HepG2 (cell line): Measurements from ENCODE around the gene ARL14EPL. TPM values are rescaled to one million over a fixed set of nuclear protein-coding genes. Genes with fewer than 3 reads are reported as not detected.

Experiments used
- ATAC-seq: fragments of 200-7000 bp; cut with Tn5 transposase; 3 replicates; pipeline ENCODE4 v1.9.1; 2020; ENCODE audit warnings: mild to moderate bottlenecking, moderate library complexity
- BruUV-seq: library from RNA; stranded (reverse); fragments of 400-500 nt; replicated peaks from 2 replicates; lab custom pipeline; 2021; lab: Mats Ljungman, UMichigan
- CTCF ChIA-PET: fragments of 300-600 bp; formaldehyde crosslinking; extraction: SDS; loops from one replicate; lab custom pipeline; 2021; ENCODE audit warnings: low total read pairs, inconsistent platforms, low intra/inter-chr PET ratio; lab: Yijun Ruan, JAX
- POLR2A ChIA-PET: fragments of 350-600 bp; sonication (Branson Sonifier 250); formaldehyde crosslinking; loops from one replicate; lab custom pipeline; 2020; ENCODE audit warnings: antibody characterized with exemption, inconsistent platforms; lab: Yijun Ruan, JAX
- DNase-seq: peaks from one replicate; pipeline ENCODE4 v3.0.0-alpha.2; 2015; ENCODE audit warnings: low spot score
- FAIRE-seq: peaks from 3 replicates; lab custom pipeline; 2011; peaks lifted over from hg19 to GRCh38; lab: Jason Lieb, UNC
- H2AFZ ChIP-seq: one replicate; pipeline ENCODE4 v1.6.1; 2011; ENCODE audit warnings: low read length, inconsistent platforms
- H3K27ac ChIP-seq: fragments of 300-600 bp; 3 replicates; pipeline ENCODE4 v1.8.0; 2011; ENCODE audit warnings: mixed run types, mild to moderate bottlenecking, mixed read lengths, low read length, inconsistent platforms; ENCODE audit not compliant: insufficient read depth; ENCODE audit errors: extremely low read length
- H3K27me3 ChIP-seq, 2 experiments: fragments of 200-600 bp in 1 of 2; 2 replicates in 1 of 2; 3 replicates in 1 of 2; pipeline versions ENCODE4 v1.6.0 to v1.8.0; 2011; ENCODE audit warnings: low read length in 2 of 2, mild to moderate bottlenecking in 2 of 2, moderate library complexity in 2 of 2, inconsistent platforms in 1 of 2; ENCODE audit not compliant: insufficient read depth in 2 of 2, control insufficient read depth in 1 of 2
- H3K36me3 ChIP-seq, 2 experiments: fragments of 200-600 bp in 1 of 2; replicated peaks in 1 of 2; 2 replicates in 1 of 2; 3 replicates in 1 of 2; pipeline versions ENCODE4 v1.5.1 to v1.8.0; 2011; ENCODE audit warnings: low read length in 2 of 2, inconsistent platforms in 1 of 2; ENCODE audit not compliant: insufficient read depth in 2 of 2, control insufficient read depth in 1 of 2
- H3K4me1 ChIP-seq: 2 replicates; pipeline ENCODE4 v1.5.1; 2012; ENCODE audit warnings: low read length, inconsistent platforms; ENCODE audit not compliant: insufficient read depth
- H3K4me2 ChIP-seq: 2 replicates; pipeline ENCODE4 v1.6.0; 2011; ENCODE audit warnings: low read depth, low read length, inconsistent platforms
- H3K4me3 ChIP-seq, 3 experiments: fragments of 200-600 bp in 1 of 3; sonication (generic), shearing (Covaris generic) in 1 of 3; replicated peaks in 1 of 3; 2 replicates each; pipeline ENCODE4 v1.5.1; 2011 to 2016; ENCODE audit warnings: low read length in 3 of 3, inconsistent platforms in 2 of 3, low read depth in 2 of 3, mild to moderate bottlenecking in 2 of 3, control low read depth in 1 of 3, mixed read lengths in 1 of 3; ENCODE audit not compliant: insufficient read depth in 1 of 3
- H3K79me2 ChIP-seq: one replicate; pipeline ENCODE4 v1.6.1; 2011; ENCODE audit warnings: low read length, inconsistent platforms; ENCODE audit not compliant: insufficient read depth
- H3K9ac ChIP-seq: 2 replicates; pipeline ENCODE4 v1.6.0; 2011; ENCODE audit warnings: mild to moderate bottlenecking, low read depth, low read length, inconsistent platforms; ENCODE audit not compliant: insufficient read depth
- H3K9me3 ChIP-seq: 2 replicates; pipeline ENCODE4 v1.5.1; 2012; ENCODE audit warnings: mild to moderate bottlenecking, low read length
- H4K20me1 ChIP-seq: 2 replicates; pipeline ENCODE4 v1.6.0; 2011; ENCODE audit warnings: inconsistent platforms, mild to moderate bottlenecking, low read length, moderate library complexity; ENCODE audit not compliant: insufficient read depth
- ATAD3A ChIP-seq: sonication (generic); formaldehyde crosslinking; IDR thresholded peaks from 2 replicates; pipeline ENCODE4 v1.4.0; 2020; ENCODE audit warnings: missing genetic modification reagents
- EEA1 ChIP-seq: sonication (generic); formaldehyde crosslinking; IDR thresholded peaks from 2 replicates; pipeline ENCODE4 v1.5.1; 2020; ENCODE audit warnings: mild to moderate bottlenecking, missing genetic modification reagents, borderline replicate concordance
- GATAD1 ChIP-seq: IDR thresholded peaks from 2 replicates; pipeline ENCODE4 v1.6.1; 2016; ENCODE audit warnings: missing genetic modification reagents, missing compliant biosample characterization
- GTF2F1 ChIP-seq: fragments of 150-350 bp; IDR thresholded peaks from 2 replicates; pipeline ENCODE4 v1.6.1; 2014; ENCODE audit warnings: low read length
- IKZF4 ChIP-seq: sonication (generic); formaldehyde crosslinking; IDR thresholded peaks from 2 replicates; pipeline ENCODE4 v1.5.1; 2020; ENCODE audit warnings: borderline replicate concordance, mild to moderate bottlenecking, low read depth, missing genetic modification reagents; ENCODE audit errors: not compliant biosample characterization
- ISX ChIP-seq: sonication (generic); formaldehyde crosslinking; conservative IDR thresholded peaks from 2 replicates; pipeline ENCODE4 v1.5.0; 2020; ENCODE audit warnings: missing genetic modification reagents
- MED13 ChIP-seq: sonication (generic); formaldehyde crosslinking; IDR thresholded peaks from 2 replicates; pipeline ENCODE4 v1.5.0; 2020; ENCODE audit warnings: missing genetic modification reagents
- PHF5A ChIP-seq: IDR thresholded peaks from one replicate; pipeline ENCODE4 v1.6.1; 2018; ENCODE audit warnings: low read depth, missing genetic modification reagents; ENCODE audit not compliant: unreplicated experiment
- ZBTB20 ChIP-seq: sonication (generic); formaldehyde crosslinking; IDR thresholded peaks from 2 replicates; pipeline ENCODE4 v1.8.1; 2023; ENCODE audit warnings: missing genetic modification reagents, low read depth, mild to moderate bottlenecking, borderline replicate concordance
- ZNF337 ChIP-seq: sonication (generic); formaldehyde crosslinking; IDR thresholded peaks from 2 replicates; pipeline ENCODE4 v1.5.1; 2020; ENCODE audit warnings: missing genetic modification reagents, low read depth, mild to moderate bottlenecking, borderline replicate concordance
- ZNF432 ChIP-seq: sonication (generic); formaldehyde crosslinking; IDR thresholded peaks from 2 replicates; pipeline ENCODE4 v1.5.0; 2020; ENCODE audit warnings: missing genetic modification reagents, mild to moderate bottlenecking, borderline replicate concordance
- WGBS: methylation state at CpG from one replicate; pipeline ENCODE4 v1.1.6; 2017; ENCODE audit warnings: low lambda C conversion rate; 5-methylcytosine and 5-hydroxymethylcytosine counted together
- in situ Hi-C: cut with HindIII; loops from 2 replicates; pipeline ENCODE4 v1.10.0; 2017; ENCODE audit warnings: low pct_unique_long_range_greater_than_20kb; ENCODE audit not compliant: extremely low pct_ligation_motif_present
- intact Hi-C: fragments of 100-400 bp; cut with micrococcal nuclease; formaldehyde crosslinking; loops from one replicate; pipeline ENCODE4 v1.10.0; 2022; ENCODE audit not compliant: unreplicated experiment
- polyA plus RNA-seq, 8 experiments: library from polyadenylated mRNA; depleted of rRNA in 3 of 8; stranded (reverse) in 7 of 8; unstranded in 1 of 8; fragments of >200 nt; fragmentation: Illumina TruSeq in 4 of 8; extraction: Trizol in 4 of 8; gene quantifications; 2 replicates each; pipeline versions ENCODE4 v1.2.1 to v1.2.3, GENCODE V29; 2011 to 2016; ENCODE audit warnings: low read depth in 4 of 8, missing spikeins in 1 of 8, mixed read lengths in 1 of 8; ENCODE audit not compliant: insufficient read depth in 1 of 8
- total RNA-seq, 5 experiments: library from RNA; depleted of rRNA; stranded (reverse); fragments of >200 nt; fragmentation: Illumina TruSeq; extraction: Trizol; gene quantifications; 2 replicates each; pipeline ENCODE4 v1.2.3, GENCODE V29; 2016; ENCODE audit warnings: low read depth in 1 of 5
- TF ChIP-seq, protein P1 (sequence below): sonication (generic); formaldehyde crosslinking; IDR thresholded peaks from 2 replicates; pipeline ENCODE4 v1.8.1; 2023; ENCODE audit warnings: mild to moderate bottlenecking, missing genetic modification reagents
- TF ChIP-seq, protein P2 (sequence below): sonication (generic); formaldehyde crosslinking; IDR thresholded peaks from 2 replicates; pipeline ENCODE4 v1.5.1; 2020; ENCODE audit warnings: mild to moderate bottlenecking, missing genetic modification reagents

Gene ARL14EPL
- total and polyA plus RNA-seq, 2 of the 13 experiments (the other 11 are each of a cell fraction or from before 2014, with no cell fraction given), result not detected

DNA sequence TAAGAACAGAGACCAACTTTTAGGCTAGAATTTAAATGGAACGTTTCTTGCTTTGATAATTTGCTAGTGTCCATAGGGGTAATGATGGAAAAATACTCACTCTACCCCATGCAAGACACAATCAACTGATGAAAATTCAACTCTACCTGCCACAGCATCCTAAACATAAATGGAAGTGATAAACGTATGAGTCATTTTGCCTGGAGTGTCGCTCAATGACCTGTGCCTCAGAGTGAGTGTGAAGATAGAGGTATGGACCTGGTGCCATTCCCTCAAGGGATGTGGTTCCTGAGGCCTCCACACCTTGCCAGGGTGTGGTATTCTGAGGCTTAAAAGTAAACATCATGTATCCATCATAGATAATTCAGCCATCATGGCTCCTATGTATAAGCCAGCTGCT lies 14.0 kb downstream of the ARL14EPL start (continued):
- no peak for TF ChIP-seq ZBTB20
- no peak for TF ChIP-seq ZNF432 (CRISPR knock-in tag)
- TF ChIP-seq PHF5A (CRISPR knock-in tag), result no peak
- TF ChIP-seq GATAD1 (CRISPR knock-in tag), result no peak
- no peak for TF ChIP-seq ATAD3A (CRISPR knock-in tag)
- no peak for TF ChIP-seq IKZF4 (CRISPR knock-in tag)
- TF ChIP-seq ZNF337, result no peak
- TF ChIP-seq, all 625 proteins: peak for 0

DNA sequence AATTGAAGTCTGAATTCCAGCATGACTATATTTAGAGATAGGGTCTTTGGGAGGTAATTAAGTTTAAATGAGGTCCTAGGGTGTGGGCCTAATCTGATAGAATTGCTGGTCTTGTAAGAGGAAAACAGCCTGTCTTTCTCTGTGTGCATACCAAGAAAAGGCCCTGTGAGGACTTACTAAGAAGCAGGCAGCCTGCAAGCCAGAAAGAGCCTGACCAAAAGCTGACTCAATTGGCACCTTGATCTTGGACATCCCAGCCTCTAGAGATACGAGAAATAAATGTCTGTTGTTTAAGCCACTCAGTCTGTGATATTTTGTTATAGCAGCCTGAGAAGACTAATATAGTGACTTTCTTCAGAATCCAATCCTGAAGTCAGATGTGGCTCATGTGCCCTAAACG lies 14.6 kb downstream of the ARL14EPL start:
- Histone ChIP-seq H3K4me3 (no peak overlapping the region), H3K4me2 (no peak overlapping the region), H3K27ac (no peak overlapping the region), H3K79me2 (no peaks in the 10 kb centered on the region), H3K9me3 (no peaks in the 10 kb centered on the region), H3K9ac (no peak overlapping the region), H2AFZ (no peak overlapping the region), H3K4me1 (no peaks in the 10 kb centered on the region), H3K36me3 (no peaks in the 10 kb centered on the region), H3K27me3 (no peaks in the 10 kb centered on the region; a peak in 2 of 5 replicates), H4K20me1 (no peaks in the 10 kb centered on the region)
- ATAC-seq (no peak), DNase-seq (no peak), FAIRE-seq (no peak)
- in situ Hi-C loops (no loop called here), intact Hi-C loops (no loop called here)
- TF ChIP-seq, protein P1, sequence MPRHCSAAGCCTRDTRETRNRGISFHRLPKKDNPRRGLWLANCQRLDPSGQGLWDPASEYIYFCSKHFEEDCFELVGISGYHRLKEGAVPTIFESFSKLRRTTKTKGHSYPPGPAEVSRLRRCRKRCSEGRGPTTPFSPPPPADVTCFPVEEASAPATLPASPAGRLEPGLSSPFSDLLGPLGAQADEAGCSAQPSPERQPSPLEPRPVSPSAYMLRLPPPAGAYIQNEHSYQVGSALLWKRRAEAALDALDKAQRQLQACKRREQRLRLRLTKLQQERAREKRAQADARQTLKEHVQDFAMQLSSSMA (CRISPR knock-in tag), result no peak
- no peak for TF ChIP-seq ISX (CRISPR knock-in tag)
- no peak for TF ChIP-seq MED13 (CRISPR knock-in tag)
- no peak for TF ChIP-seq EEA1 (CRISPR knock-in tag)
- TF ChIP-seq, protein P2, sequence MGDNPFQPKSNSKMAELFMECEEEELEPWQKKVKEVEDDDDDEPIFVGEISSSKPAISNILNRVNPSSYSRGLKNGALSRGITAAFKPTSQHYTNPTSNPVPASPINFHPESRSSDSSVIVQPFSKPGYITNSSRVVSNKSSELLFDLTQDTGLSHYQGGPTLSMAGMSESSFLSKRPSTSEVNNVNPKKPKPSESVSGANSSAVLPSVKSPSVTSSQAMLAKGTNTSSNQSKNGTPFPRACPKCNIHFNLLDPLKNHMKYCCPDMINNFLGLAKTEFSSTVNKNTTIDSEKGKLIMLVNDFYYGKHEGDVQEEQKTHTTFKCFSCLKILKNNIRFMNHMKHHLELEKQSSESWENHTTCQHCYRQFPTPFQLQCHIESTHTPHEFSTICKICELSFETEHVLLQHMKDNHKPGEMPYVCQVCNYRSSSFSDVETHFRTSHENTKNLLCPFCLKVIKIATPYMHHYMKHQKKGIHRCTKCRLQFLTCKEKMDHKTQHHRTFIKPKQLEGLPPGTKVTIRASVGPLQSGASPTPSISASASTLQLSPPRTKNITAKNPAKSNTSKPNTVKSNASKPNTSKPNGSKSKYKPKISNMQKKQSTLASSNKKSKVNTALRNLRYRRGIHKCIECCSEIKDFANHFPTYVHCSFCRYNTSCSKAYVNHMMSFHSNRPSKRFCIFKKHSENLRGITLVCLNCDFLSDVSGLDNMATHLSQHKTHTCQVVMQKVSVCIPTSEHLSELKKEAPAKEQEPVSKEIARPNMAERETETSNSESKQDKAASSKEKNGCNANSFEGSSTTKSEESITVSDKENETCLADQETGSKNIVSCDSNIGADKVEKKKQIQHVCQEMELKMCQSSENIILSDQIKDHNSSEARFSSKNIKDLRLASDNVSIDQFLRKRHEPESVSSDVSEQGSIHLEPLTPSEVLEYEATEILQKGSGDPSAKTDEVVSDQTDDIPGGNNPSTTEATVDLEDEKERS (CRISPR knock-in tag), result no peak
- TF ChIP-seq GTF2F1, result no peak
- BruUV-seq, result no TSS peak
- ChIA-PET POLR2A (no interaction called here), CTCF (no interaction called here)
- 0% methylated on average over 2 of the region's 2 CpGs for WGBS
